ENCODE results near the gene CPN2. TPM values are rescaled to one million over a fixed set of nuclear protein-coding genes. Genes with fewer than 3 reads are reported as not detected.

Gene CPN2
- total and polyA plus RNA-seq, 2 donors (not counting 3 experiments of a cell fraction or from before 2014, with no cell fraction given) = not detected

DNA sequence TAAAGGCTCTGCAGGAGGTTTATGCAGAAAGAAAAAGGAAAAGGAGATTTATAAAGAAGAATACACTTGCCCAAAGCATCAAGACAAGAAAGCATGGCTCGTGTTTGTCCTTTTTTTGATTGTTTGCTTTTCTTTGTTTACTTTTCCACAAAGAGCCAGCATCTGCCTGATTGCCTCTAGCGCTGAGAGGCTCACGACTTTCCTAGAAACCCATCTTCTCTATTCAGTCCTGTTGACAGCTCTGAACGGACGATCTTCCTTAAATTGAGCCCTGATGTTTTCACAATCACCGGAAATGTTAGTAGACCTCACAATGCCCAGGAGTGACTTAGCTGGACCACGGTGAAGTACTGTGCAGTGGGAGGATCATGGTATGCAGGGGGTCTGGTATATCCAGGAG, 35.5 kb upstream of the CPN2 start:
- peaks cover 23% of the 10 kb centered on the region in 2 experiments for H3K27me3 ChIP-seq (ENCODE audit: control insufficient read depth in 2 of 2, insufficient read depth in 2 of 2, low read length in 2 of 2)
- no peak overlapping the region for H3K4me3 ChIP-seq (replicated peaks in 1 of 3; ENCODE audit: insufficient read depth in 1 of 3, low read depth in 1 of 3, low read length in 3 of 3)
- no peaks in the 10 kb centered on the region for H3K9me1 ChIP-seq (replicated peaks; ENCODE audit: control insufficient read depth, extremely low read depth, insufficient read depth, low read length)
- no peaks in the 10 kb centered on the region for H3K9me3 ChIP-seq (replicated peaks; ENCODE audit: control insufficient read depth, insufficient read depth, low read length)
- no peak overlapping the region for H3K4me2 ChIP-seq (ENCODE audit: insufficient read depth, low read length)
- H3K9ac ChIP-seq (replicated peaks; ENCODE audit: extremely low read depth, insufficient read depth, low read length) = no peak overlapping the region
- POLR2A ChIA-PET = no interaction called here
- no peak for DNase-seq (ENCODE audit: low read depth, low spot score)
- intact Hi-C loops (cut with micrococcal nuclease) (no loop called here), dilution Hi-C loops (cut with MboI; ENCODE audit: extremely low pct_ligation_motif_present, low sequenced_read_pairs) (no loop called here)
- no peaks in the 10 kb centered on the region for H3K4me1 ChIP-seq (ENCODE audit: control insufficient read depth, extremely low read depth, insufficient read depth, low read length)
- no TSS peak for BruUV-seq (replicated peaks)
- CTCF ChIA-PET = interaction anchor here (1.2 to 1.5 kb wide), 5 partner anchors 9 to 53 kb away, joined by 3 to 6 read pairs (median 3); no protein-coding TSS in a partner anchor
- H3K79me2 ChIP-seq (ENCODE audit: control insufficient read depth, insufficient read depth, low read length) = no peaks in the 10 kb centered on the region
- TF ChIP-seq POLR2AphosphoS5 (IDR thresholded peaks at IDR 0.05; ENCODE audit: insufficient read depth, low read depth, low read length) = no peak
- TF ChIP-seq JUN (IDR thresholded peaks at IDR 0.05; ENCODE audit: borderline replicate concordance, insufficient read depth, insufficient read length, low read depth) = no peak
- TF ChIP-seq EZH2 (IDR thresholded peaks at IDR 0.05; ENCODE audit: borderline replicate concordance, low read depth, low read length, severe bottlenecking) = no peak
- no peak for TF ChIP-seq POLR2A (IDR thresholded peaks at IDR 0.05; ENCODE audit: low read depth, low read length)
- TF ChIP-seq MYC (IDR thresholded peaks at IDR 0.05; ENCODE audit: low read depth, low read length) = no peak
- TF ChIP-seq, protein P1, sequence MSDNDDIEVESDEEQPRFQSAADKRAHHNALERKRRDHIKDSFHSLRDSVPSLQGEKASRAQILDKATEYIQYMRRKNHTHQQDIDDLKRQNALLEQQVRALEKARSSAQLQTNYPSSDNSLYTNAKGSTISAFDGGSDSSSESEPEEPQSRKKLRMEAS (IDR thresholded peaks at IDR 0.05; ENCODE audit: insufficient read depth, insufficient read length) = no peak
- TF ChIP-seq, protein P2, sequence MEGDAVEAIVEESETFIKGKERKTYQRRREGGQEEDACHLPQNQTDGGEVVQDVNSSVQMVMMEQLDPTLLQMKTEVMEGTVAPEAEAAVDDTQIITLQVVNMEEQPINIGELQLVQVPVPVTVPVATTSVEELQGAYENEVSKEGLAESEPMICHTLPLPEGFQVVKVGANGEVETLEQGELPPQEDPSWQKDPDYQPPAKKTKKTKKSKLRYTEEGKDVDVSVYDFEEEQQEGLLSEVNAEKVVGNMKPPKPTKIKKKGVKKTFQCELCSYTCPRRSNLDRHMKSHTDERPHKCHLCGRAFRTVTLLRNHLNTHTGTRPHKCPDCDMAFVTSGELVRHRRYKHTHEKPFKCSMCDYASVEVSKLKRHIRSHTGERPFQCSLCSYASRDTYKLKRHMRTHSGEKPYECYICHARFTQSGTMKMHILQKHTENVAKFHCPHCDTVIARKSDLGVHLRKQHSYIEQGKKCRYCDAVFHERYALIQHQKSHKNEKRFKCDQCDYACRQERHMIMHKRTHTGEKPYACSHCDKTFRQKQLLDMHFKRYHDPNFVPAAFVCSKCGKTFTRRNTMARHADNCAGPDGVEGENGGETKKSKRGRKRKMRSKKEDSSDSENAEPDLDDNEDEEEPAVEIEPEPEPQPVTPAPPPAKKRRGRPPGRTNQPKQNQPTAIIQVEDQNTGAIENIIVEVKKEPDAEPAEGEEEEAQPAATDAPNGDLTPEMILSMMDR (IDR thresholded peaks at IDR 0.05; ENCODE audit: extremely low read depth in 1 of 2, insufficient read depth in 1 of 2, low read depth in 1 of 2, low read length in 2 of 2) = no peak
- no peak for TF ChIP-seq FOS (IDR thresholded peaks at IDR 0.05; ENCODE audit: borderline replicate concordance, insufficient read depth, low read length)
- TF ChIP-seq GATA2 (IDR thresholded peaks at IDR 0.05; ENCODE audit: insufficient read depth, insufficient read length, low read depth, low read length) = no peak
- no peak overlapping the region for H3K27ac ChIP-seq (ENCODE audit: insufficient read depth, low read depth, low read length)
- FAIRE-seq = no peak
- H3K36me3 ChIP-seq (ENCODE audit: control insufficient read depth in 2 of 2, extremely low read depth in 1 of 2, insufficient read depth in 2 of 2, low read length in 2 of 2) = no peaks in the 10 kb centered on the region
- no peaks in the 10 kb centered on the region for H4K20me1 ChIP-seq (replicated peaks; ENCODE audit: control insufficient read depth, extremely low read depth, insufficient read depth, low read length)
- no peak overlapping the region for H2AFZ ChIP-seq (ENCODE audit: low read depth, low read length)

Measured in endothelial cell of umbilical vein (primary cell).